Measurements from ENCODE around the gene KCNJ12.
"Not testable (repeated sequence)": the region's sequence is repeated elsewhere in the genome, so short reads cannot be mapped to it uniquely, and the experiment has no call there.

KCNJ12 gene

DNA sequence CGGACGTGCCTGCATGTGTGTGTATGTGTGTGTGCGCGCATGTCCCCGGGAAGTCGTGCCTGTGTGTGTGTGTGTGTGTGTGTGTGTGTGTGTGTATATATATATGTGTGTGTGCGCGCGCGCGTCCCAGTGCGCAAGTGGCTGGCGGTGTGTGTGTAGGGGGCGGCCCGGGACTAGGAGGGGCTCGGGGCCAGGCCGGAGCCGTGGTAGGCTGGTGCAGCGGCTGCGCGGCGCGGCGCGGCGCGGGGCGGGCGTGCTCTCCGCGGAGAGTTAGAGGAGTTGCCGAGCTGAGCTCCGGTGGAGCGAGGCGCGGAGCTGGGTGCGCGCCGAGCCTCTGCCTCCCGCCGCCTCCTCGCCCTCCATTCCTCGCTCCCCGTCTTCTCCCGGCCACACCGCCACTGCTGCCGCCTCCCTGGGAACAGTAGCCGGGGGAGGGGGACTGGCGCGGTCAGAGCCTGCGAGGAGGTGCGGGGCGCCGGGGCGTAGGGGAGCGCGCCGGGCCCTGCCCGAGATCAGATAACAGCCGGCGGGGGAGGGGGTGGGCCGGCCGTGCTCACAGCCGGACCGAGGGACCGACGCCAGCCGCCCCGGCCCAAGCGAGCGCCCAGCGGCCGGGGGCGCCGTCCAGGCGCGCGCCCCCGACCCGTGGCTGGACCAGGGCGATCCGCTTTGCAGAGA lies at the start of gene KCNJ12:
Gene KCNJ12 (plus strand): TSS at position 277 of the 678 bp plus-strand sequence. CDS start 38,986 bp downstream, outside the sequence.
- DNase-seq = no peak

- not testable (repeated sequence) for DNase-seq
Observed at GRCh38 chr17:21327921-21328320, 48.2 kb upstream of the KCNJ12 start.

GRCh38 chr17:21328778-21329177 lies 47.4 kb upstream of the KCNJ12 start:
- DNase-seq = not testable (repeated sequence)

- DNase-seq = no peak
Observed at GRCh38 chr17:21330436-21331160, 45.6 kb upstream of the KCNJ12 start.

GRCh38 chr17:21336541-21337294 lies 39.4 kb upstream of the KCNJ12 start:
- DNase-seq = not testable (repeated sequence)

GRCh38 chr17:21337981-21338625 lies 38.1 kb upstream of the KCNJ12 start:
- DNase-seq = not testable (repeated sequence)

- no peak for DNase-seq
Observed at GRCh38 chr17:21339011-21339410, 37.1 kb upstream of the KCNJ12 start.

DNA sequence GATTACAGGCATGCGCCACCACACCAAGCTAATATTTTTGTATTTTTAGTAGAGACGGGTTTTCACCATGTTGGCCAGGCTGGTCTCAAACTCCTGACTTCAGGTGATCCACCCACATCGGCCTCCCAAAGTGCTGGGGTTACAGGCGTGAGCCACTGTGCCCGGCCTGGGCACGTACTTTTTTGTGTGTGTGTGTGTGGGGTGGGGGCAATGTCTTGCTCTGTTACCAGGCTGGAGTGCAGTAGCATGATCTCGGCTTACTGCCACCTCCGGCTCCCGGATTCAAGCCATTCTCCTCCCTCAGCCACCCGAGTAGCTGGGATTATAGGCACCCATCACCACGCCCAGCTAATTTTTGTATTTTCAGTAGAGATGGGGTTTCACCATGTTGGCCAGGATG lies 36.6 kb upstream of the KCNJ12 start:
- not testable (repeated sequence) for DNase-seq

DNA sequence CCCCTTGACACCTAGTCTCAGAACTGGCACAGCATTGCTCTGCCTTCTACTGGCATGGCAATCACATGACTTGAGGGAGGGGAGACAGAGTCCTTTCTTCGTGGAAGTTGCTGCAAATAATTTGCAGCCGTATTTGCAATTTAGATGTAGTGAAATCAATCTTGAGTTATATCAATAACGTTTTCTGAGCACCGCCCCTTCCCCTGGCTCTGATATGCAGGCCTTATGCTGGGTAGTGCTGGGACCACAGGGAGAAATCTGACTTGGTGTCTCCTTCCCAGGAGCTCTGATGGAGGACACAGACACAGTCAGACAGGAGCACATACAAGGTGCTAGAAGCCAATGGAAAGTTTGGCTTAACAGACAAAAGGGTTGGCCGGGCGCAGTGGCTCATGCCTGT lies 35.8 kb upstream of the KCNJ12 start:
- not testable (repeated sequence) for DNase-seq

DNA sequence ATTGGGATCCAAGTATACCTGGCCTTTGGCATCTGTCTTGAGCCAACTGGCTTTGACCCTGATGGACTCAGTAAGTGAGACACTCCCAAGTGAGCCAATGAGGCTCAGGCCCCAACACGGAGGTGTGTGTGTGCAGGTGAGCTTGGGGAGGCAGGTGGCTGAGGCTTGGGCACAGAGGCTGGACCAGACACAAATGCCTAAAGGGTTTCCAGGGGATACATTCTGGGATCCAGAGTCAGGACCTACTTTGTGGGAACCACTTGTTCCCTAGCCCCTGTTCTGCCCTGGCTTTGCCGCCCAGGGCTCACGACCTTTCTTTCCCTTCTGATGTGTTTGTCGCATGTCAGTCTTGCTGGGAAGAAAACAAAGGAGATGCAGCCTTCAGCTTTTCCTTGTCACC lies 34.9 kb upstream of the KCNJ12 start:
- not testable (repeated sequence) for DNase-seq

GRCh38 chr17:21341925-21342540 lies 34.1 kb upstream of the KCNJ12 start:
- not testable (repeated sequence) for DNase-seq

DNA sequence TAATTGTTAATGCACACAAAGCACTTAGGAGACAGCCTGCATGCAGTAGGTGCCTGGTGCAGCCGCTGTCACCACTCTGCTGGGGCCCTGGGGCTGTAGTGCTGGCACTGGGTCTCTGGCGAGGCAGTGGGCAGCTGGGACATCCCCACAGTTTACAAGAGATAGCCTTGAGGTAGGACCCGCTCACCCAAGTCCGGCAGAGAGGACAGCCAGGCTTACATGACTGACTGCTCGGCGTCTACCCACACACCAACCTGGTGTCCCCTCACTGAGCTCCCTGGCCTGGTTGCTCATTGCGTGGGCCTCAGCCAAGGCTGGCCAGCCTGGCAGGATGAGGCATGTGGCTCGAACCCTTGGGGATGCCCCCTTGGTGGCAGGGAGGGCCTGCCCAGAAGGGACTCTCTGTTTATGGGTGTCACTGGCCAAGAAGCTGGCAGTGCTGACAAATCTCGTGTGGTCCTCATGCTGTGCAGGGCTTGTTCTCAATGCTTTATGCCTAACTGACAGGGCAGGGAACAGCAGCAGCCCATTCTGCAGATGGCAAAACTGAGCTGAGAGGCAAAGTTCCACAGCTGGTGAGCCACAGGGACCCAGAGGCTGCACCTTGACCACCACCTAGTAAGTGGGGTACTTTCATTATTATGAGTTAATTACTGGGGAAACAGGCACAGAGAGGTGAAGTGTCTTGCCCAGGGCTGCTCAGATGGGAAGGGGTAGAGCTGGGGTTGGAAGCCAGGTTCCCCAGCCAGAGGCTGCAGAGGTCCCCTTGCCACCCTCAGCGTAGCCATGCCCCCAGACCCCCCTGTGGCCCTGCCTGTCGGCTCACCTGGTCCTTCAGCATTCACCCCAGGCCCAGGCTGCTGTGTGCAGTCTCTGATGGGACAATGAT lies 32.9 kb upstream of the KCNJ12 start:
- not testable (repeated sequence) for DNase-seq

DNA sequence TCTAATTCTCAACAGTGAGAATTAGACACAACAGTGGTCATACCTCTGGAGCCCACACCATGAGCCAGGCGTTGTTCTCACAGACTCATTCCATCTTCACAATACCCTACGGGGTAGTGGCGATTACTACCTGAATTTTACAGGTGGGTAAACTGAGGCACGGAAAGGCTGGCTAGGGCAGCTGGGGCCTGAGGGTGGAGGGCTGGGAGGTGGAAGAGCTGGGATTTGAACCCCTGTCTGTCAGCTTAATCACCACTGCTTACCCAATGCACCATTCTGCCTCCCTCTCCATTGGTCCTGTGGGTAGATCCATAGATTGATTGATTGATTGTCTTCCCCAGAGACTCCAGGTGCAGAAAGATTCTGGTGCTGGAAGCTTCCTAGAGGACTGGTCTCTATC lies 31.4 kb upstream of the KCNJ12 start:
- DNase-seq = not testable (repeated sequence)

GRCh38 chr17:21345236-21345635 lies 30.9 kb upstream of the KCNJ12 start:
- DNase-seq = no peak

DNA sequence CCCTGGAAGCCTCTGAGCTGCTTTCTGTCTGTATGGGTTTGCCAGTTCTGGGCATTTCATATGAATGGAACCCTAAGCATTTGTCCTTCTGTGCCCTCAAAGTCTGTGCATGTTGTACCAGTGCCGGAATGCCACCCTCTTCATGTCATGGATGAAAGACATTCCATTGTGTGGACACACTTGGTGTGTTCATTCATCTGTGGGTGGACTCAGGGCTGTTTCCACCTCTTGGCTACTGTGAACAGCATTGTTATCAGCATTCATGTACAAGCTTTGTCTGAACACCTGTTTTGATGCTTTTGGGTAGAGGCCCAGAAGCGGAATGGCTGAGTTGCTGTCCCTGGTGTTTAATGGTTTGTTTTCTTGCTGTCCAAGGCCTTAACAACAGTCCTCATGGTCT lies 30.1 kb upstream of the KCNJ12 start:
- DNase-seq = not testable (repeated sequence)

GRCh38 chr17:21346651-21347250 lies 29.4 kb upstream of the KCNJ12 start:
- not testable (repeated sequence) for DNase-seq

- DNase-seq = not testable (repeated sequence)
Observed at GRCh38 chr17:21347660-21348059, 28.5 kb upstream of the KCNJ12 start.

DNA sequence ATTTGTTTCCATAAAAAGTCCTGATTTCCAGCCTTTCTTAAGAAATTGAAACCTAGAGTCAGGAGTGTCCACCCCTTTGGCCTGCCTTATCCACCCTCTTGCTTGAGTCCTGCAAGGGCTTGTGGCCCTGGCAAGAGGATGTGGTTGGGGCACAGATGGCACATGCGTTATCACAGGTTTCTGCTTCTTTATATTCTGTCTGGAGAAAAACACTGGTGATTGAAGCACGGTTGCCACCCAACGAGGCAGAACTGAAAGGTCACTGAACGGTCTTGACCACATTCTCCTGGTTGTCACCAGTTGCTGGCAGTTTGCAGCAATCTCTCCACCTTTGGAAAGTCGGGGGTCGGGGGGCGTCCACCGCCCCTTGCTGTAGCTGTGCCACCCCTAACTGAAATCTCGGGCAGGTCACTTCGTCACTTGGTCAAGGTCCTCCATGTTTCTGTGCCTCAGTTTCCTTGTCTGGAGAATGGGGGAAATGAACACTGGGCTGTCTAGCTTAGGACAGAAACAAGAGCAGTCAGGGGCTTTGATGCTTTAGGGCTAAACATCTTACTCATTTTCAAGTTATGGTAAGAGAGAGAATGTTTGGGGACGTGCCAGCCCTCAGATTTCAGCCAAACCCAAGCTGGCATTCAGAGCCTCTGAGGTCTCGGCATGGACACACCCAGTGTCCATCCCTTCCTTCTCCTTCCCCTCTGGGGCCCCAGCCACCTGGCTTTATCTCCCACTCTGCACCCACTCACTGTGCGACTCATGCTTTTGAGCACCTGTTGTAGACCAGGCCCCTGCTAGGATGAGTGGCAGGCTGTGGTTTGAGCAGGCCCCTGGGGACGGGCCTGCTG lies 27.9 kb upstream of the KCNJ12 start:
- not testable (repeated sequence) for DNase-seq

GRCh38 chr17:21348926-21349261 lies 27.3 kb upstream of the KCNJ12 start:
- not testable (repeated sequence) for DNase-seq
